Measurements from ENCODE around the gene ZNF248.

DNA sequence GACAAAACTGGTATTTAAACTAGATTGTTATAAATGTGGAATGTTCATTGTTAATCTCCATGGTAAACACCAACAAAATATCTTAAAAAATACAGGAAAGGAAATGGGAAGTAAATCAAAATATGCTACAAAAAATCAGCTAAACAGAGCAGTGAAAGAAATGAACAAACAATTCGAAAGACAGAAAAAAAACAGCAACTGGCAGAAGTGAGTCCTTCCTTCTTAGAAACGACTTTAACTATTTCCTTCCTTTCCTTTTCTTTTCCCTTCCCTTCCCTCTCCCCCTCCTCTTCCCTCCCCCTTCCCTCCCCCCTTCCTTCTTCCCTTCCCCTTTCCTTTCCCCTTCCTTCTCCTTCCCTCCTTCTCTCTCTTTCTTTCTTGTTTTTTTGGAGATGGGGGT, 12.8 kb downstream of the ZNF248 start:
- TF ChIP-seq, protein P1, sequence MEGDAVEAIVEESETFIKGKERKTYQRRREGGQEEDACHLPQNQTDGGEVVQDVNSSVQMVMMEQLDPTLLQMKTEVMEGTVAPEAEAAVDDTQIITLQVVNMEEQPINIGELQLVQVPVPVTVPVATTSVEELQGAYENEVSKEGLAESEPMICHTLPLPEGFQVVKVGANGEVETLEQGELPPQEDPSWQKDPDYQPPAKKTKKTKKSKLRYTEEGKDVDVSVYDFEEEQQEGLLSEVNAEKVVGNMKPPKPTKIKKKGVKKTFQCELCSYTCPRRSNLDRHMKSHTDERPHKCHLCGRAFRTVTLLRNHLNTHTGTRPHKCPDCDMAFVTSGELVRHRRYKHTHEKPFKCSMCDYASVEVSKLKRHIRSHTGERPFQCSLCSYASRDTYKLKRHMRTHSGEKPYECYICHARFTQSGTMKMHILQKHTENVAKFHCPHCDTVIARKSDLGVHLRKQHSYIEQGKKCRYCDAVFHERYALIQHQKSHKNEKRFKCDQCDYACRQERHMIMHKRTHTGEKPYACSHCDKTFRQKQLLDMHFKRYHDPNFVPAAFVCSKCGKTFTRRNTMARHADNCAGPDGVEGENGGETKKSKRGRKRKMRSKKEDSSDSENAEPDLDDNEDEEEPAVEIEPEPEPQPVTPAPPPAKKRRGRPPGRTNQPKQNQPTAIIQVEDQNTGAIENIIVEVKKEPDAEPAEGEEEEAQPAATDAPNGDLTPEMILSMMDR (IDR thresholded peaks at IDR 0.05), result no peak
- TF ChIP-seq POLR2A (IDR thresholded peaks at IDR 0.05), result no peak

Measured in esophagus squamous epithelium (tissue), 4 donors.